Suprapubic skin (tissue), 3 donors: Measurements from ENCODE around the gene RIMBP2.

Source experiments
- CTCF ChIP-seq, 2 donors: fragments of 200-600 bp in 1 of 2; fragments of 450-650 bp in 1 of 2; sonication (generic) in 1 of 2; IDR thresholded peaks; one replicate each; pipeline ENCODE4 v1.5.1; 2016 to 2019; ENCODE audit warnings: antibody characterized with exemption in 2 of 2, mild to moderate bottlenecking in 1 of 2, moderate library complexity in 1 of 2
- EP300 ChIP-seq: sonication (generic); formaldehyde crosslinking; IDR thresholded peaks from one replicate; pipeline ENCODE4 v1.6.1; 2017; ENCODE audit warnings: antibody characterized with exemption
- POLR2A ChIP-seq, 2 donors: fragments of 450-650 bp; IDR thresholded peaks; one replicate each; pipeline ENCODE4 v1.6.1; 2017; ENCODE audit warnings: antibody characterized with exemption in 2 of 2, mild to moderate bottlenecking in 2 of 2, moderate library complexity in 2 of 2

GRCh38 chr12:130609966-130610365 lies 106.1 kb downstream of the RIMBP2 start:
- TF ChIP-seq EP300, result no peak
- TF ChIP-seq CTCF (IDR thresholded peaks at IDR 0.05), result no peak
- no peak for TF ChIP-seq POLR2A (IDR thresholded peaks at IDR 0.05)
